SKM-1 treated with dmso at 0.1 percent for 144 hours (cell line): ENCODE measurements around the gene SIRT3.
"Not testable (repeated sequence)": the region's sequence is repeated elsewhere in the genome, so short reads cannot be mapped to it uniquely, and the experiment has no call there.

Source experiments
- DNase-seq: peaks from one replicate; lab custom pipeline; 2025; ENCODE audit not compliant: unreplicated experiment; lab: John Stamatoyannopoulos, UW

Gene SIRT3

GRCh38 chr11:180242-180641 lies 55.9 kb downstream of the SIRT3 start:
- DNase-seq = not testable (repeated sequence)
